Measurements from ENCODE around the gene CFAP99.

The CFAP99 gene

GRCh38 chr4:2478229-2478628 is 59.5 kb downstream of the CFAP99 start:
- DNase-seq, result no peak

GRCh38 chr4:2480649-2481048 is 61.9 kb downstream of the CFAP99 start:
- DNase-seq, result no peak

- DNase-seq, result no peak
Observed at GRCh38 chr4:2482192-2482591, 63.4 kb downstream of the CFAP99 start.

GRCh38 chr4:2482693-2483092 is 63.9 kb downstream of the CFAP99 start:
- DNase-seq, result no peak

GRCh38 chr4:2483237-2483636 is 64.5 kb downstream of the CFAP99 start:
- DNase-seq, result no peak

- no peak for DNase-seq
Observed at GRCh38 chr4:2484185-2484584, 65.4 kb downstream of the CFAP99 start.

- DNase-seq, result no peak
Observed at GRCh38 chr4:2484993-2485392, 66.2 kb downstream of the CFAP99 start.

GRCh38 chr4:2485956-2486355 is 67.2 kb downstream of the CFAP99 start:
- DNase-seq, result no peak

GRCh38 chr4:2486981-2487380 is 68.2 kb downstream of the CFAP99 start:
- no peak for DNase-seq

GRCh38 chr4:2487632-2488031 is 68.9 kb downstream of the CFAP99 start:
- no peak for DNase-seq

- no peak for DNase-seq
Observed at GRCh38 chr4:2489081-2489805, 70.5 kb downstream of the CFAP99 start.

GRCh38 chr4:2489841-2490552 is 71.2 kb downstream of the CFAP99 start:
- no peak for DNase-seq

GRCh38 chr4:2492970-2493369 is 74.2 kb downstream of the CFAP99 start:
- no peak for DNase-seq

GRCh38 chr4:2494992-2495391 is 76.2 kb downstream of the CFAP99 start:
- DNase-seq, result no peak

- DNase-seq, result no peak
Observed at GRCh38 chr4:2497324-2497723, 78.6 kb downstream of the CFAP99 start.

- no peak for DNase-seq
Observed at GRCh38 chr4:2497931-2498330, 79.2 kb downstream of the CFAP99 start.

GRCh38 chr4:2500547-2500946 is 81.8 kb downstream of the CFAP99 start:
- DNase-seq, result no peak

- no peak for DNase-seq
Observed at GRCh38 chr4:2501034-2501594, 82.4 kb downstream of the CFAP99 start.

GRCh38 chr4:2503809-2504208 is 85.1 kb downstream of the CFAP99 start:
- DNase-seq, result no peak

GRCh38 chr4:2507259-2507658 is 88.5 kb downstream of the CFAP99 start:
- DNase-seq, result no peak

GRCh38 chr4:2507855-2508254 is 89.1 kb downstream of the CFAP99 start:
- DNase-seq, result no peak

- no peak for DNase-seq
Observed at GRCh38 chr4:2510351-2511259, 91.8 kb downstream of the CFAP99 start.

- DNase-seq, result no peak
Observed at GRCh38 chr4:2511645-2512131, 92.9 kb downstream of the CFAP99 start.
